ENCODE measurements around the gene FGF6. TPM values are rescaled to one million over a fixed set of nuclear protein-coding genes. Genes with fewer than 3 reads are reported as not detected.

The FGF6 gene
- total and polyA plus RNA-seq, 9 of the 15 experiments (the other 6 are each of a cell fraction or from before 2014, with no cell fraction given), result 0.14 TPM; not detected in 8

GRCh38 chr12:4418913-4419312, 26.7 kb downstream of the FGF6 start (continued):
- no peak for TF ChIP-seq AFF1 (IDR thresholded peaks at IDR 0.05; ENCODE audit: low read depth in 1 of 2, partially characterized antibody in 2 of 2)
- TF ChIP-seq, protein P1, sequence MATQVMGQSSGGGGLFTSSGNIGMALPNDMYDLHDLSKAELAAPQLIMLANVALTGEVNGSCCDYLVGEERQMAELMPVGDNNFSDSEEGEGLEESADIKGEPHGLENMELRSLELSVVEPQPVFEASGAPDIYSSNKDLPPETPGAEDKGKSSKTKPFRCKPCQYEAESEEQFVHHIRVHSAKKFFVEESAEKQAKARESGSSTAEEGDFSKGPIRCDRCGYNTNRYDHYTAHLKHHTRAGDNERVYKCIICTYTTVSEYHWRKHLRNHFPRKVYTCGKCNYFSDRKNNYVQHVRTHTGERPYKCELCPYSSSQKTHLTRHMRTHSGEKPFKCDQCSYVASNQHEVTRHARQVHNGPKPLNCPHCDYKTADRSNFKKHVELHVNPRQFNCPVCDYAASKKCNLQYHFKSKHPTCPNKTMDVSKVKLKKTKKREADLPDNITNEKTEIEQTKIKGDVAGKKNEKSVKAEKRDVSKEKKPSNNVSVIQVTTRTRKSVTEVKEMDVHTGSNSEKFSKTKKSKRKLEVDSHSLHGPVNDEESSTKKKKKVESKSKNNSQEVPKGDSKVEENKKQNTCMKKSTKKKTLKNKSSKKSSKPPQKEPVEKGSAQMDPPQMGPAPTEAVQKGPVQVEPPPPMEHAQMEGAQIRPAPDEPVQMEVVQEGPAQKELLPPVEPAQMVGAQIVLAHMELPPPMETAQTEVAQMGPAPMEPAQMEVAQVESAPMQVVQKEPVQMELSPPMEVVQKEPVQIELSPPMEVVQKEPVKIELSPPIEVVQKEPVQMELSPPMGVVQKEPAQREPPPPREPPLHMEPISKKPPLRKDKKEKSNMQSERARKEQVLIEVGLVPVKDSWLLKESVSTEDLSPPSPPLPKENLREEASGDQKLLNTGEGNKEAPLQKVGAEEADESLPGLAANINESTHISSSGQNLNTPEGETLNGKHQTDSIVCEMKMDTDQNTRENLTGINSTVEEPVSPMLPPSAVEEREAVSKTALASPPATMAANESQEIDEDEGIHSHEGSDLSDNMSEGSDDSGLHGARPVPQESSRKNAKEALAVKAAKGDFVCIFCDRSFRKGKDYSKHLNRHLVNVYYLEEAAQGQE (IDR thresholded peaks at IDR 0.05; ENCODE audit: borderline replicate concordance), result no peak
- TF ChIP-seq, protein P1 (CRISPR knock-in tag; IDR thresholded peaks at IDR 0.05; ENCODE audit: low read depth), result no peak
- no peak for TF ChIP-seq ATF3 (IDR thresholded peaks at IDR 0.05)
- TF ChIP-seq ATF3 (CRISPR knock-in tag; conservative IDR thresholded peaks at IDR 0.05), result no peak
- TF ChIP-seq MLX (CRISPR knock-in tag; conservative IDR thresholded peaks at IDR 0.05), result no peak
- no peak for TF ChIP-seq ZNF232 (CRISPR knock-in tag; IDR thresholded peaks at IDR 0.05)
- no peak for TF ChIP-seq TCF7L2 (IDR thresholded peaks at IDR 0.05; ENCODE audit: low read depth, low read length)
- TF ChIP-seq ZNF445 (CRISPR knock-in tag; IDR thresholded peaks at IDR 0.05; ENCODE audit: low read depth), result no peak
